ENCODE results near the gene STK4.
"Not testable (repeated sequence)": the region's sequence is repeated elsewhere in the genome, so short reads cannot be mapped to it uniquely, and the experiment has no call there.

Gene STK4

DNA sequence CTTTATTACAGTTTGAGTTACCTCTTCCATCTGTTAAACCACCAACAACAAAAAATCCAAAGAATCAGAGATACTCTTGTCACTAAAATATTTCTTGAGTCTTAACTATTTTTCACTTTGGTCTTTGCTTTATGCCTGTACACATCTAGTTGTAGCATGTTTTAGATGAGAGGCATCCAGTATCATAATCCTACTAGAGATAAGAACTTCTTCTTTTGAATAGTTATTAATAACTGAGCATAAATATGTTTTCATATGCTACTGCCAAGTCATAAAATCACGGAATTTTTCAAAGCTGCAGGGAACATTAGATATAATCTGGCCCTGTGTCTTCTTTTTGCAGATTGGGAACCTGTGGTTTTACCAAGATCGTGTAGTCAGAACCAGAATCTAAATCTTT lies 55.3 kb downstream of the STK4 start:
- no peak for DNase-seq (ENCODE audit: low read depth)
- TF ChIP-seq, protein P1, sequence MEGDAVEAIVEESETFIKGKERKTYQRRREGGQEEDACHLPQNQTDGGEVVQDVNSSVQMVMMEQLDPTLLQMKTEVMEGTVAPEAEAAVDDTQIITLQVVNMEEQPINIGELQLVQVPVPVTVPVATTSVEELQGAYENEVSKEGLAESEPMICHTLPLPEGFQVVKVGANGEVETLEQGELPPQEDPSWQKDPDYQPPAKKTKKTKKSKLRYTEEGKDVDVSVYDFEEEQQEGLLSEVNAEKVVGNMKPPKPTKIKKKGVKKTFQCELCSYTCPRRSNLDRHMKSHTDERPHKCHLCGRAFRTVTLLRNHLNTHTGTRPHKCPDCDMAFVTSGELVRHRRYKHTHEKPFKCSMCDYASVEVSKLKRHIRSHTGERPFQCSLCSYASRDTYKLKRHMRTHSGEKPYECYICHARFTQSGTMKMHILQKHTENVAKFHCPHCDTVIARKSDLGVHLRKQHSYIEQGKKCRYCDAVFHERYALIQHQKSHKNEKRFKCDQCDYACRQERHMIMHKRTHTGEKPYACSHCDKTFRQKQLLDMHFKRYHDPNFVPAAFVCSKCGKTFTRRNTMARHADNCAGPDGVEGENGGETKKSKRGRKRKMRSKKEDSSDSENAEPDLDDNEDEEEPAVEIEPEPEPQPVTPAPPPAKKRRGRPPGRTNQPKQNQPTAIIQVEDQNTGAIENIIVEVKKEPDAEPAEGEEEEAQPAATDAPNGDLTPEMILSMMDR (conservative IDR thresholded peaks at IDR 0.05; ENCODE audit: low read depth, low read length) = no peak
- no peak overlapping the region for H3K4me3 ChIP-seq (ENCODE audit: low read depth, low read length)

DNA sequence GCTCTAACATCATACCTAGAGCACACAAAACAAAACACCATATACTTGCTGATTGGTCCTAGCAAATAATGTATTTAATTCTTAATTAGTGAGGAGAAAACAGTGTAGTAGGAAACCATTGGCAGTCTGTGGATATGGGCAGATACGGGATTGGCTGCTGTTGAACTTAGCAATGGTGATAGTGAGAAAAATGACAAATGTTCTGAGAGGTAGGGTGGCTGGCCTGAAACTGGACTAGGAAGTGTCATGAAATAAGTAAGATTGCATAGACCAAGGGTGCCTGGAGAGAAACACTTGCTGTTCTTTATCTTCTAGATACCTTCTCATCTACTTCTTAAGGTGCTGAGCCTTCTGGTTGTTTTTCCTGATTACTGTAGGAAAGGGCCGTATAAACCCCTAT lies 56.8 kb downstream of the STK4 start:
- H3K4me3 ChIP-seq (ENCODE audit: low read depth, low read length); DNase-seq (ENCODE audit: low read depth): not testable (repeated sequence)

DNA sequence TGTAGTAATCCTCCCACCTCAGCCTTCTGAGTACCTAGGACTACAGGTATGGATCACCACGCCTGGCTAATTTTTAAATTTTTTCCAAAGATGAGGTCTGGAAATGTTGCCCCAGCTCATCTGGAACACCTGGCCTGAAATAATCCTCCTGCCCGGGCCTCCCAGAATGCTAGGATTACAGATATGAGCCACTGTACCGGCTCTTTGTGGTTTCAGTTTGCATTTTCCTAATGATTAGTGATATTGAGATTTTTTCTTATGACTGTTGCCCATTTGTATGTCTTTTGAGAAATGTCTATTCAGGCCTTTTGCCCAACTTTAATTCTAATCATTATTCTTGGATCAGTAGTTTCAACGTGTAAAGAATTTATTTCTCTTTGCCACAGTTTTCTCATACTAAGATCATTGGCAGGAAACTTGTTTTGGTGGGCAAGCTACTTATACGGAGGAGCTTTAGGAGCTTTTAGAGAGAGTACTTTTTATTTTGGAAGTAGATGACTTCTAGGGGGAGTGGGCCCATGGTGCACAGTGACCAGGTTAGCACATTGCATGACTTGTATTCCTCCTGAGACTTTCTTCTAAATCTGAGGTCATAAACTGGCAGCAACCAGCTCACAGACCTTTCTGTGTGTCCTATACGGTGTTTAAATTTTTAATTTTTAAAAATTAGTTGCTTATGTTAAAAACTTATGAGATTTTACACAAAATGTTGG lies 62.3 kb downstream of the STK4 start:
- H3K4me3 ChIP-seq (ENCODE audit: low read depth, low read length) = no peak overlapping the region
- TF ChIP-seq, protein P1 (conservative IDR thresholded peaks at IDR 0.05; ENCODE audit: low read depth, low read length) = no peak
- DNase-seq (ENCODE audit: low read depth) = no peak

DNA sequence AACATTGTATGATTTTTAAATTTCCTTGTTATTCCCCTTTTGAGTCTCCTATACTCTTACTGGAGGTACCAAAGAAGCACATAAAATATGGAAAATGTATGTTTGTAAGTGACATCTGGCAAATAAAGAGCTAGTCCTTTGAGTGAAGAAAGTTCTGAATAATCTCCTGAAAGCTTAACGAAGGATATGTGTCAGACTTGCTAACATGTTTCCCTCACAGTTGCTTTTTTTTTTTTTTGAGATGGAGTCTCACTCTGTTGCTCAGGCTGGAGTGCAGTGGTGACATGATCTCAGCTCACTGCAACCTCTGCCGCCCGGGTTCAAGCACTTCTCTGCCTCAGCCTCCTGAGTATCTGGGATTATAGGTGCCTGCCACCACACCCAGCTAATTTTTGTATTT lies 63.6 kb downstream of the STK4 start:
- DNase-seq (ENCODE audit: low read depth) = no peak
- TF ChIP-seq, protein P1 (conservative IDR thresholded peaks at IDR 0.05; ENCODE audit: low read depth, low read length) = no peak
- no peak overlapping the region for H3K4me3 ChIP-seq (ENCODE audit: low read depth, low read length)

DNA sequence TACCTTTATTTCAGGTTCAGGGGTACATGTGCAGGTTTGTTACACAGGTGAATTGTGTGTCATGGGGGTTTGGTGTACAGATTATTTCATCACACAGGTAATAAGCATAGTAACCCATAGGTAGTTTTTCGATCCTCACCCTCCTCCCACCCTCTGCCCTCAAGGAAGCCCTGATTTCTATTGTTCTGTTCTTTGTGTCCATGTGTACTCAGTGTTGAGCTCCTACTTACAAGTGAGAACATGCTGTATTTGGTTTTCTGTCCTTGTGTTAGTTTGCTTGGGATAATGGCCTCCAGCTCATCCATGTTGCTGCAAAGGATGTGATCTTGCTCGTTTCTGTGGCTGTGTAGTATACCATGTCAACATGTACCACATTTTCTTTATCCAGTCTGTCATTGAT lies 66.0 kb downstream of the STK4 start:
- no peak overlapping the region for H3K4me3 ChIP-seq (ENCODE audit: low read depth, low read length)
- TF ChIP-seq, protein P1 (conservative IDR thresholded peaks at IDR 0.05; ENCODE audit: low read depth, low read length) = no peak
- DNase-seq (ENCODE audit: low read depth) = no peak

DNA sequence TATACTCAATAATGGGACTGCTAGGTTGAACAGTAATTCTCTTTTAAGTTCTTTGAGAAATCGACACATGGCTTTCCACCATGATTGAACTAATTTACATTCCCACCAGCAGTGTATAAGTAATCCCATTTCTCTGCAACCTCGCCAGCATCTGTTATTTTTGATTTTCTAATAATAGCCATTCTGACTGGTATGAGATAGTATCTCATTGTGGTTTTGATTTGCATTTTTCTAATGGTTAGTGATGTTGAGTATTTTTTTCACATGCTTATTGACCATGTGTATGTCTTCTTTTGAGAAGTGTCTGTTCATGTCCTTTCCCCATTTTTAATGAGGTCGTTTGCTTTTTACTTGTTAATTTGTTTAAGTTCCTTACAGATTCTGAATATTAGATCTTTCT lies 66.5 kb downstream of the STK4 start:
- H3K4me3 ChIP-seq (ENCODE audit: low read depth, low read length) = no peak overlapping the region
- DNase-seq (ENCODE audit: low read depth) = no peak
- TF ChIP-seq, protein P1 (conservative IDR thresholded peaks at IDR 0.05; ENCODE audit: low read depth, low read length) = no peak

DNA sequence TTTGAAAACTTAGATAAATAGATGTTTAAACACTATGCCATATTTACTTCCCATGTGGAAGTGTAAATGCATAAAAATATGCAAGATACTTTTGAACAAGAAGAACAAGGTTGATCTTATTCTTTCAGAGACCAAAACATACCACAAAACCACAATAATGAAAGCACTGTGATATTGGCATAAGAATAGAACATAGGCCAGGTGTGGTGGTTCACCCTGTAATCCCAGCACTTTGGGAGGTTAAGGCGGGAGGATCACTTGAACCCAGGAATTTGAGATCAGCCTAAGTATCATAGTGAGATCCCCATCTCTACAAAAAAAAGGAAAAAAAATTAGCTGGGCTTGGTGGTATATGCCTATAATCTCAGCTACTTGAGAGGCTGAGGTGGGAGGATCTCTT lies 68.1 kb downstream of the STK4 start:
- TF ChIP-seq, protein P1 (conservative IDR thresholded peaks at IDR 0.05; ENCODE audit: low read depth, low read length) = no peak
- no peak for DNase-seq (ENCODE audit: low read depth)
- no peak overlapping the region for H3K4me3 ChIP-seq (ENCODE audit: low read depth, low read length)

All from choroid plexus epithelial cell (primary cell).